Measurements from ENCODE around the gene PFN3. TPM values are rescaled to one million over a fixed set of nuclear protein-coding genes. Genes with fewer than 3 reads are reported as not detected.

The PFN3 gene
- total RNA-seq, 1 experiment from 2014 or later: not detected

DNA sequence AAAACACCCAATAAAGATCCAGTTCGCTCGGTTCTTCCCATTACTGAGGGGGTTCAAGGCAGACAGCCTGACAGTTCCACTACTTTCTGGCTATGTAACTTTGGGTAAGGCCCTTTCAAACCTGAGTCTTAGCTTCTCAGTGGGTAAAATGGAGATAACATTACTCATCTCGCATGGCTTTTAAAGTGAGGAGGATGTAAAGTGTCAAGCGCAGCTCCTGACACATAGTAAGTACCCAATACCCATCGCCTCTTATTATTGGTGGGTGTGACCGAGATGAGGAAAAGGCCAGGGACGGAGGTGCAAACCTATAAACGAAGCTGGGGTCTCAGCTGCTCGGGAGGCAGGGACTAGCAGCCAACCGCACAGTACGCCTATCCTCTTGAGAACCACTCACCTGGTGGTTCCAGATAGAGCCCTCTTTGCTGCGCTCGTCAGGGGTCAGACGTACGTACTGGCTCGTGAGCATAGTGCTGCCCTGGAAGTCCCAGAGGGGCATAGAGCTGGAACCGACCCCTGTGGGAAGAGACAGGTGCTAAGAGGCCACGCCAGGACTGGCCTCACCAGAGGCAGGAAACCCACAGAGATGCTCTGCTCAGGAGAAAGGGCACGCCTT lies 49.6 kb downstream of the PFN3 start:
- CTCF ChIA-PET: interaction anchor here (0.6 to 3.3 kb wide), 10 partner anchors 12 to 1589 kb away, joined by 3 to 16 read pairs (median 6); no protein-coding TSS in a partner anchor
- no peak for DNase-seq
- no peaks in the 10 kb centered on the region for H3K27me3 Mint-ChIP-seq (ENCODE audit: unreplicated experiment)
- H3K27ac Mint-ChIP-seq (ENCODE audit: unreplicated experiment): peak overlapping the region; percentile 96
- peaks cover 61% of the 10 kb centered on the region for H3K4me1 Mint-ChIP-seq (ENCODE audit: low read depth, unreplicated experiment)
- BruUV-seq (replicated peaks): TSS peak; percentile 36
- intact Hi-C loops (cut with micrococcal nuclease; ENCODE audit: unreplicated experiment): loop anchor here (5.0 kb wide), 1 partner anchor 34 kb away; no protein-coding TSS in a partner anchor
- peaks cover 5% of the 10 kb centered on the region for H3K9me3 Mint-ChIP-seq (ENCODE audit: low read depth, unreplicated experiment)
- H3K36me3 Mint-ChIP-seq (ENCODE audit: insufficient read depth, unreplicated experiment): peaks cover 68% of the 10 kb centered on the region
- TF ChIP-seq CTCF (IDR thresholded peaks at IDR 0.05; ENCODE audit: unreplicated experiment): no peak
- peak overlapping the region; percentile 86 for H3K4me3 Mint-ChIP-seq (ENCODE audit: low read depth, unreplicated experiment)

Other genes starting within 250 kb of the PFN3 start
- 34.0 and 41.1 TPM in 2 replicates for gene RAB24, start 96.9 kb downstream of the PFN3 start, total RNA-seq (2022)
- gene PRELID1, start 96.9 kb downstream of the PFN3 start, total RNA-seq (2022): 215 and 217 TPM in 2 replicates
- 24.3 and 36.3 TPM in 2 replicates for gene MXD3, start 88.8 kb downstream of the PFN3 start, total RNA-seq (2022)
- gene LMAN2, start 49.0 kb downstream of the PFN3 start, total RNA-seq (2022): 278 and 305 TPM in 2 replicates
- gene RGS14, start 42.7 kb downstream of the PFN3 start, total RNA-seq (2022): 12.9 and 13.0 TPM in 2 replicates
- gene SLC34A1, start 16.2 kb downstream of the PFN3 start, total RNA-seq (2022): 0.19 and 0.64 TPM in 2 replicates
- gene F12, start 8.9 kb upstream of the PFN3 start, total RNA-seq (2022): 14.3 and 20.2 TPM in 2 replicates
- 64.6 and 72.6 TPM in 2 replicates for gene GRK6, start 26.0 kb upstream of the PFN3 start, total RNA-seq (2022)
- gene PRR7, start 46.2 kb upstream of the PFN3 start, total RNA-seq (2022): 25.2 and 27.6 TPM in 2 replicates
- 207 and 218 TPM in 2 replicates for gene DBN1, start 73.0 kb upstream of the PFN3 start, total RNA-seq (2022)
- gene PDLIM7, start 96.9 kb upstream of the PFN3 start, total RNA-seq (2022): 400 and 420 TPM in 2 replicates
- 14.5 and 15.7 TPM in 2 replicates for gene DOK3, start 109.2 kb upstream of the PFN3 start, total RNA-seq (2022)
- 101 and 132 TPM in 2 replicates for gene DDX41, start 116.3 kb upstream of the PFN3 start, total RNA-seq (2022)
- gene FAM193B, start 153.9 kb upstream of the PFN3 start, total RNA-seq (2022): 92.0 and 97.0 TPM in 2 replicates
- gene TMED9, start 191.5 kb upstream of the PFN3 start, total RNA-seq (2022): 275 and 294 TPM in 2 replicates
- gene B4GALT7, start 199.5 kb upstream of the PFN3 start, total RNA-seq (2022): 48.8 and 55.7 TPM in 2 replicates